Spleen (tissue), 7 donors: ENCODE measurements around the gene FRMPD2.

ENCODE experiments used
- POLR2A ChIP-seq, 3 donors: fragments of 450-650 bp; IDR thresholded peaks; one replicate each; pipeline ENCODE4 v1.5.1; 2017; ENCODE audit warnings: antibody characterized with exemption in 3 of 3, mild to moderate bottlenecking in 1 of 3
- POLR2AphosphoS5 ChIP-seq, 3 donors: sonication (generic); formaldehyde crosslinking; IDR thresholded peaks; one replicate each; pipeline ENCODE4 v1.5.1; 2017; ENCODE audit warnings: antibody characterized with exemption in 3 of 3
- TF ChIP-seq, protein P1 (sequence below), 11 experiments: fragments of 200-600 bp in 7 of 11; fragments of 450-650 bp in 4 of 11; sonication (generic) in 4 of 11; IDR thresholded peaks in 8 of 11; conservative IDR thresholded peaks in 3 of 11; 1 replicate in 7 of 11; 2 replicates in 4 of 11; pipeline versions ENCODE4 v1.4.0 to v1.8.0; 2016 to 2021; ENCODE audit warnings: antibody characterized with exemption in 11 of 11, inconsistent platforms in 4 of 11, mild to moderate bottlenecking in 1 of 11
- donor health status: DM: no; HTN: no; CAD: no; lungs with moderate emphysema.
- donor health status: DM: no; HTN: no; CAD: no.
- donor health status: DM: no; HTN: no; CAD: no.

DNA sequence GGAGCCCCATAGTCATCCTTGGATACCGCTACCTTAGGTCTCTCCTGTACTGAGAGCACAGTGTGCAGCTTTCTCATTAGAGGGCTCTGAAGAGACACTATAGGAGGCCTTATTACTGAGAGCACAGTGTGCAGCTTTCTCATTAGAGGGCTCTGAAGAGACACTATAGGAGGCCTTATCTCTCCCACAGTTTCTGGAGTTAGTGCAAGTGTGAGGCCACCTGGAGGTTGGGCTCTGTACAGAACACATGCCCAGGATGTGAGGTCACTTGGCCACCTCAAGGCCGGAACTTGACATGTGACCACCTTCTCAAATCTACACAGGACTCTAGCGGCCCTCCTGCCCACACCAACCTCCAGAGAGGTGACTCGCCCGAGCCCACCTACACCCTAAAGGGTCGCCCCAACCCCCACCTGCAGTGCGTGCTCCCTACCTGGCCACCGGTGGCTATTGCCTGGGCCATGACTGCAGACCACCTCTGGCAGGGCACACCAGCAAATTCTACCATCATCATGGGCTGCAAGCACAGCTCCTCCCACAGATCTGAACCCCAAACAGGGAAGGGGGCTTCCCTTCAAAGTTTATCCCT, 24.6 kb downstream of the FRMPD2 start:
- TF ChIP-seq, protein P1, sequence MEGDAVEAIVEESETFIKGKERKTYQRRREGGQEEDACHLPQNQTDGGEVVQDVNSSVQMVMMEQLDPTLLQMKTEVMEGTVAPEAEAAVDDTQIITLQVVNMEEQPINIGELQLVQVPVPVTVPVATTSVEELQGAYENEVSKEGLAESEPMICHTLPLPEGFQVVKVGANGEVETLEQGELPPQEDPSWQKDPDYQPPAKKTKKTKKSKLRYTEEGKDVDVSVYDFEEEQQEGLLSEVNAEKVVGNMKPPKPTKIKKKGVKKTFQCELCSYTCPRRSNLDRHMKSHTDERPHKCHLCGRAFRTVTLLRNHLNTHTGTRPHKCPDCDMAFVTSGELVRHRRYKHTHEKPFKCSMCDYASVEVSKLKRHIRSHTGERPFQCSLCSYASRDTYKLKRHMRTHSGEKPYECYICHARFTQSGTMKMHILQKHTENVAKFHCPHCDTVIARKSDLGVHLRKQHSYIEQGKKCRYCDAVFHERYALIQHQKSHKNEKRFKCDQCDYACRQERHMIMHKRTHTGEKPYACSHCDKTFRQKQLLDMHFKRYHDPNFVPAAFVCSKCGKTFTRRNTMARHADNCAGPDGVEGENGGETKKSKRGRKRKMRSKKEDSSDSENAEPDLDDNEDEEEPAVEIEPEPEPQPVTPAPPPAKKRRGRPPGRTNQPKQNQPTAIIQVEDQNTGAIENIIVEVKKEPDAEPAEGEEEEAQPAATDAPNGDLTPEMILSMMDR (IDR thresholded peaks at IDR 0.05 in 8 of 11, conservative IDR thresholded peaks at IDR 0.05 in 3 of 11), result no peak
- TF ChIP-seq POLR2A (IDR thresholded peaks at IDR 0.05) (no peak), POLR2AphosphoS5 (IDR thresholded peaks at IDR 0.05) (no peak)
